ENCODE measurements around the gene NQO1. TPM values are rescaled to one million over a fixed set of nuclear protein-coding genes. Genes with fewer than 3 reads are reported as not detected.
A peak's percentile ranks its signal among the peaks of the same experiment; 100 is the strongest.

NQO1 gene
- total RNA-seq, 2 experiments from 2014 or later: 7.6 to 8.1 TPM

- ChIA-PET POLR2A (interaction anchor here (0.7 kb wide), 1 partner anchor 236 kb away, joined by 3 read pairs; no protein-coding TSS in a partner anchor), CTCF (interaction anchor here (1.0 to 4.0 kb wide), 3 partner anchors 10 to 230 kb away, joined by 3 to 17 read pairs (median 3); no protein-coding TSS in a partner anchor)
- TF ChIP-seq CTCF (IDR thresholded peaks at IDR 0.05): no peak
- Mint-ChIP-seq H3K4me1 (ENCODE audit: low read depth) (no peaks in the 10 kb centered on the region), H3K9me3 (no peaks in the 10 kb centered on the region), H3K36me3 (ENCODE audit: low read depth) (peaks cover 22% of the 10 kb centered on the region), H3K27me3 (no peaks in the 10 kb centered on the region), H3K4me3 (no peak overlapping the region), H3K27ac (no peak overlapping the region)
- ATAC-seq (no peak), DNase-seq (no peak)
- intact Hi-C loops (cut with micrococcal nuclease): no loop called here
Measured at GRCh38 chr16:69699915-69700314, 26.4 kb downstream of the NQO1 start.

GRCh38 chr16:69698404-69698803, 28.0 kb downstream of the NQO1 start:
- Mint-ChIP-seq H3K4me3 (no peak overlapping the region), H3K4me1 (ENCODE audit: low read depth) (no peaks in the 10 kb centered on the region), H3K27ac (no peak overlapping the region), H3K27me3 (no peaks in the 10 kb centered on the region), H3K36me3 (ENCODE audit: low read depth) (peaks cover 29% of the 10 kb centered on the region), H3K9me3 (no peaks in the 10 kb centered on the region)
- no peak for TF ChIP-seq CTCF (IDR thresholded peaks at IDR 0.05)
- ChIA-PET CTCF (interaction anchor here (4.0 kb wide), 1 partner anchor 11 kb away, joined by 17 read pairs; no protein-coding TSS in a partner anchor), POLR2A (interaction anchor here (0.6 to 0.7 kb wide), 2 partner anchors 10 to 125 kb away, joined by 3 read pairs; no protein-coding TSS in a partner anchor)
- DNase-seq (no peak), ATAC-seq (no peak)
- intact Hi-C loops (cut with micrococcal nuclease): no loop called here

GRCh38 chr16:69693916-69694315, 32.4 kb downstream of the NQO1 start:
- ChIA-PET POLR2A (no interaction called here), CTCF (interaction anchor here (1.5 to 1.7 kb wide), 2 partner anchors 15 to 61 kb away, joined by 4 read pairs; partner anchors contain the start of gene NOB1)
- H3K27ac Mint-ChIP-seq: no peak overlapping the region
- H3K4me1 Mint-ChIP-seq (ENCODE audit: low read depth): peaks cover 16% of the 10 kb centered on the region
- H3K36me3 Mint-ChIP-seq (ENCODE audit: low read depth): peaks cover 49% of the 10 kb centered on the region
- H3K4me3 Mint-ChIP-seq: no peak overlapping the region
- no peaks in the 10 kb centered on the region for H3K27me3 Mint-ChIP-seq
- no peak for ATAC-seq
- no peaks in the 10 kb centered on the region for H3K9me3 Mint-ChIP-seq
- intact Hi-C loops (cut with micrococcal nuclease): no loop called here
- DNase-seq: no peak
- no peak for TF ChIP-seq CTCF (IDR thresholded peaks at IDR 0.05)

- Mint-ChIP-seq H3K4me1 (ENCODE audit: low read depth) (peaks cover 16% of the 10 kb centered on the region), H3K9me3 (no peaks in the 10 kb centered on the region), H3K4me3 (no peak overlapping the region), H3K36me3 (ENCODE audit: low read depth) (peaks cover 49% of the 10 kb centered on the region), H3K27me3 (no peaks in the 10 kb centered on the region), H3K27ac (peak overlapping the region; percentile 75)
- ChIA-PET CTCF (interaction anchor here (0.9 to 1.0 kb wide), 2 partner anchors 17 to 57 kb away, joined by 3 read pairs; no protein-coding TSS in a partner anchor), POLR2A (interaction anchor here (0.5 to 0.8 kb wide), 2 partner anchors 62 to 313 kb away, joined by 3 read pairs; partner anchors contain the start of gene NOB1)
- TF ChIP-seq CTCF (IDR thresholded peaks at IDR 0.05): no peak
- intact Hi-C loops (cut with micrococcal nuclease): no loop called here
- DNase-seq (peak; percentile 12), ATAC-seq (peak; percentile 87)
Measured at GRCh38 chr16:69691980-69692911, 34.1 kb downstream of the NQO1 start.
